HFF-Myc (cell line): ENCODE measurements around the gene ARID4A.

Experiments used
- DNase-seq: peaks from one replicate; pipeline ENCODE4 v3.0.0-alpha.2; 2011; ENCODE audit warnings: low read depth; ENCODE audit errors: extremely low read depth
- H3K4me3 ChIP-seq: replicated peaks from 2 replicates; pipeline ENCODE4 v1.5.1; 2011; ENCODE audit warnings: low read depth, mild to moderate bottlenecking, control low read depth, low read length
- TF ChIP-seq, protein P1 (sequence below): IDR thresholded peaks from 2 replicates; pipeline ENCODE4 v1.5.1; 2012; ENCODE audit warnings: mild to moderate bottlenecking, low read depth, low read length, control low read depth; ENCODE audit errors: missing control alignments

ARID4A gene

DNA sequence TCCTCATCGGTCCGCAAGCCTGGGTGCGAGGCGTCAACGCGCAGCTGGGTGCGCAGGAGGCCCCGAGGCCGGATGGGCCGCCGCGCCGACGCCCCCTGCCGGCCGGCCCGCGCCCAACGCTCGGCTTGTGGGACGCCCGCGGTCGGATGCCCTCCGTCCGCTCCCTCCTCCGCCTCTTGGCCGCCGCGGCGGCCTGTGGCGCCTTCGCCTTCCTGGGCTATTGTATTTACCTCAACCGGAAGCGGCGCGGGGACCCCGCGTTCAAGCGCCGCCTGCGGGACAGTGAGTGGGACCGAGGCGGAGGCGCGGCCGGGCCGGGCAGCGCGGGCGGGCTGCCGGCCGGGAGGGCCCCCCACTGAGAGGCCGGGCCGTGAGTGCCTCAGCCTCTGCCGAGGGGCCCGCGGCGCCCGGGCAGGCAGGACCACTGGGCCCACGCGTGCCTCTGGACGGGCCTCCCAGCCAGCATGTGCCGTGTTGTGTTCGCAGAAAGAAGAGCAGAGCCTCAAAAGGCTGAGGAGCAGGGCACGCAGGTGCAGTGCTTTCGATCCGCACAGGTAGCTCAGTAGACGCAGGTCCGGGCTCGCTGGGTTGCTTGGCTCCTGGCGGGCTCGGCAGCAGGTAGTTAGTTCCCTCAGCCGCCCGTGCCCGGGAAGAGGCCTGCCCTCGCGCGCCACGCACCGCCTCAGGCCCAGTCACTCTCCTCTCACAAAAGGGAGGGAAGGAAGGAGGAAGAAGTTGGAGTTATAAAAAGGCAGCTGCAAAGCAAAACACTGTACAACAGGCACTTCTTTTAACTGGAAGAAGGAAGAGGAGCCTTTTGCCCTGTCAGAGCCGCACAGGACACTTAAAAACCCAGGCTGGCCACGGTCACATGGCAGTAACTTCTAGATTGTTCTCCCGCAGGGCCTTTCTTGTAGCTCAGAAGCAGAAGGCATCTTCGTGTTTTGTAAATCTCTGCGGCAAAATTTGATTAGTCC lies 97.7 kb downstream of the ARID4A start, which contains the start of gene TOMM20L:
Gene TOMM20L, plus strand, starts transcription at position 119 of the 977 bp plus-strand sequence. Its CDS starts 28 bp downstream, at position 147.
- peak within 1 kb of the TSS; percentile 33 for H3K4me3 ChIP-seq
- TF ChIP-seq, protein P1, sequence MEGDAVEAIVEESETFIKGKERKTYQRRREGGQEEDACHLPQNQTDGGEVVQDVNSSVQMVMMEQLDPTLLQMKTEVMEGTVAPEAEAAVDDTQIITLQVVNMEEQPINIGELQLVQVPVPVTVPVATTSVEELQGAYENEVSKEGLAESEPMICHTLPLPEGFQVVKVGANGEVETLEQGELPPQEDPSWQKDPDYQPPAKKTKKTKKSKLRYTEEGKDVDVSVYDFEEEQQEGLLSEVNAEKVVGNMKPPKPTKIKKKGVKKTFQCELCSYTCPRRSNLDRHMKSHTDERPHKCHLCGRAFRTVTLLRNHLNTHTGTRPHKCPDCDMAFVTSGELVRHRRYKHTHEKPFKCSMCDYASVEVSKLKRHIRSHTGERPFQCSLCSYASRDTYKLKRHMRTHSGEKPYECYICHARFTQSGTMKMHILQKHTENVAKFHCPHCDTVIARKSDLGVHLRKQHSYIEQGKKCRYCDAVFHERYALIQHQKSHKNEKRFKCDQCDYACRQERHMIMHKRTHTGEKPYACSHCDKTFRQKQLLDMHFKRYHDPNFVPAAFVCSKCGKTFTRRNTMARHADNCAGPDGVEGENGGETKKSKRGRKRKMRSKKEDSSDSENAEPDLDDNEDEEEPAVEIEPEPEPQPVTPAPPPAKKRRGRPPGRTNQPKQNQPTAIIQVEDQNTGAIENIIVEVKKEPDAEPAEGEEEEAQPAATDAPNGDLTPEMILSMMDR: peak; percentile 42

DNA sequence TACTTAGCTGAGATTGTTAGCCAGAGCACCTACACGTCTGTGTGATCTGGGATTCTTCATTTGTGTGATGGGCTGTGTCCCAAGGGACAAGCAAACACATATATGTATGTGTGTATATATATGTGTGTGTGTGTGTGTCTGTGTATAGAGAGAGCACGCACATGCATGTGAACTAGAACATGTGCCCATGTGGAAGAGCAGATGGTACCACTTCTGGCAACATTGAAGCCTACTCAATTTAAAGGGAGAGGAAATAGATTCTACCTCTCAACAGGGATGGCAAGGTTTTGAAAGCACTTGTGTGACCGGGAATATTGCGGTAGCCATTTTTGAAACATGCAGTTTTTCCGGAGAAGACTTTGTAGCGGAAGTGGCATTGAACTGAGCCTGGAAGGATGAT lies 98.8 kb downstream of the ARID4A start:
- H3K4me3 ChIP-seq: no peak overlapping the region
- TF ChIP-seq, protein P1: no peak
- no peak for DNase-seq

More for the DNA sequence above, 97.7 kb downstream of the ARID4A start, which contains the start of gene TOMM20L:
- DNase-seq: no peak

DNA sequence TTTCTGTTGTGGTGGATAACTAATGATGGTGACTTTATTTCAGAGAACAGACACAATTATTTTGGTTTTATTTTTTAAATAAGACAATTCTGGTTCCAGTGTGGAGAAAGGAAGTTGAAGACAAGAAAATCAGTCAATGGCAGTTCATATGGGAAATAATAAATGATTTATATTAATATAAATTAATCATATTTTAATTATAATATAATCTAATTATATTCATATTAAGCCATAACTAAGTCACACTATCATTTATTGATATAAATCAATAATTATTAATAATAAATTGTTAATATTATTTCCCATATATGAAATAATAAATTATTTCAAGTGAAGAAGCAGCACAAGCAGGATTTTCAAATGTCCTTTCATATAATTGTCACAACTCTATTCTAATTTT lies 100.1 kb downstream of the ARID4A start:
- H3K4me3 ChIP-seq: no peak overlapping the region
- TF ChIP-seq, protein P1: no peak
- DNase-seq: no peak

DNA sequence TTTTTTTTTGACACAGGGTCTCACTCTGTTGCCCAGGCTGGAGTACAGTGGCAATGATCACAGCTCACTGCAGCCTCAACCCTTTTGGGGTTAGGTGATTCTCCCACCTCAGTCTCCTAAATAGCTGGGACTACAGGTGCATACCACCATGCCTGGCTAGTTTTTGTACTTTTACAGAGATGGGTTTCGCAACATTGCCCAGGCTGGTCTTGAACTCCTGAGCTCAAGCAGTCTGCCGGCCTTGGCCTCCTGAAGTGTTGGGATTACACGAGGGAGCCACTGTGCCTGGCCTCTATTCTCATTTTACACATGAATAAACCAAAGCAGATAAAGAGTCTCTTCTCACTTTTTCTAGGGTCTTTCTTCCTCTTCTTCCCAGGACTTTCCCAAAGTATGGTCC lies 100.5 kb downstream of the ARID4A start:
- DNase-seq: no peak
- TF ChIP-seq, protein P1: no peak
- H3K4me3 ChIP-seq: no peak overlapping the region

DNA sequence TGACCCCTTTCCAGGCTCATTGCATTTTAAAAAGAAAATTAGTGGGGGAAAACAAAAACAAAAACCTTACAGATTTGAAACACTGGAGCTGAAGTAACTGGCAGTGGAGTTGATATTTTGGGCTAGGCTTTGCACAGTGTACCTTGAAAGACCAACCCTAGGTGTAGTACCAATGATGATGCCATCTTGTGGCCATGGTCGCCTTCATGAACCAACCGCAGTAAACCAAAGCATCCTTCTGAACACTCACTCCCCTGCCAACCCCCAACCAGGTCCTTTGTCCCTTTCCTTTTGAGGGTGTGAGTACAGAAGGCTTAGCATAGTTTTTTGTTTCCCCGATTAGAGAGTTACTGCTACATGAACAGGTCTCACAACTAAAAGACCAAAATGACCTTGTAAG lies 103.2 kb downstream of the ARID4A start:
- no peak overlapping the region for H3K4me3 ChIP-seq
- DNase-seq: no peak
- TF ChIP-seq, protein P1: no peak

DNA sequence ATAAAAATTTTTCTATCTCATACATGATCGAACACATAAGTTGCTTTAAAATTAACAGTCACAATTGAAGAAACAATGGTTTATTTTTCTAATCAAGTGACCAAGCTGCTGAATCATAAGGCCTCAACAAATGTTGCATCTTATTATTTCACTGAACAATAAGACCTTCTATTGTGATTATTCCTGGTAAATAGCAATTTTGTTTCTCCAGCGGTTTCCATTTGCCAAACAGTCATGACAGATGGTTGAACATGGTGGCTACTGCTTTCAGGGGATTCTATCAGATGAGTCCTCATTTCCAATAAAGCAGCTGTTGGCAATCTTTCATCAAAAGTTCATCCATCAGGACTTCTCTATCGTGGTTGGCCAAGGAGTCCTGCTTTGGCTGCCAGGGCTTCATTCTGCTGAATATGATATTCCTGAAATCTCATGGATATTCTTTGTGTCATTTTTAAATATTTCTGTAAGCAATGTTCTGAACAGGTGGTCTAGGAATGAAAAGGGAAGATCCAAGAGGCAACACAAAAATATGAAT lies 110.4 kb downstream of the ARID4A start:
- TF ChIP-seq, protein P1: no peak
- H3K4me3 ChIP-seq: no peak overlapping the region
- no peak for DNase-seq
